HG03432 (cell line): Measurements from ENCODE around the gene KDF1.
"Not testable (repeated sequence)": the region's sequence is repeated elsewhere in the genome, so short reads cannot be mapped to it uniquely, and the experiment has no call there.

Experiments used
- ATAC-seq: cut with Tn5 transposase; IDR thresholded peaks from one replicate; pipeline ENCODE4 v1.9.1; 2021; ENCODE audit warnings: mild to moderate bottlenecking, moderate library complexity; ENCODE audit not compliant: unreplicated experiment

The KDF1 gene

DNA sequence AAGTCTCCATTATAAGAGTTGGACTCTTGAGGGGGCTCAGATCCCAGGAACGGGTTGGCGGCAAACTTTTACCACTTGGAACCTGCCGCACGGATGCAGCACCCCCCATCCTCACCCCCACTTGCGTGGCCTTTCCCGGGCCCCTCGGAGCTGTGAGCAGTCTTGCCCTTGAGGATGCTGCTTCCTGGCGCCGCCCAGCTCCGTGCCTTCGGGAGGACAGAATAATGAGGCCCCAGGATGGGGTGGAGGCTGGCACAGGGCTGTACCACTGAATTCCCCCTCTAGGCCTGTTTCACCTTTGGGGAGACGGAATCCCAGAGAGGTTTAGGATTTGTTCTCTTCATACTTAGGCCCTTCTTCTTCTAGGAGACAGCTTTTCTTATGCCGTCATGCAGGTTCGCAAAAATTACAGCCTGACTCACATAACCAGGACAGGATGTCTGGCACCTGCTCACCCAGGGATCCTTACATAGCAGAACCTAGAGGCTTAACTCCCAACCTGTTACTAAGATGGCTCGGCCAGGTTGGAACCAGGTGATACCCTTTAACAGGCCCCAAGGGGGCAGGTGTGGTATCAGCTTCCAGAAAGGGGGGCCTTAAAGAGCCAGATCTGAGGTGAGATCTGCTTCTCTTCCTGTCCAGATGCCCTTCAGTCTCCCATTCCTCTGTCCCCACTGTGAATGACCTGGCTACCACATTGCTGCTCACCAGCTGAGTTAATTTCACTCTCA is 34.7 kb upstream of the KDF1 start:
- ATAC-seq = no peak

DNA sequence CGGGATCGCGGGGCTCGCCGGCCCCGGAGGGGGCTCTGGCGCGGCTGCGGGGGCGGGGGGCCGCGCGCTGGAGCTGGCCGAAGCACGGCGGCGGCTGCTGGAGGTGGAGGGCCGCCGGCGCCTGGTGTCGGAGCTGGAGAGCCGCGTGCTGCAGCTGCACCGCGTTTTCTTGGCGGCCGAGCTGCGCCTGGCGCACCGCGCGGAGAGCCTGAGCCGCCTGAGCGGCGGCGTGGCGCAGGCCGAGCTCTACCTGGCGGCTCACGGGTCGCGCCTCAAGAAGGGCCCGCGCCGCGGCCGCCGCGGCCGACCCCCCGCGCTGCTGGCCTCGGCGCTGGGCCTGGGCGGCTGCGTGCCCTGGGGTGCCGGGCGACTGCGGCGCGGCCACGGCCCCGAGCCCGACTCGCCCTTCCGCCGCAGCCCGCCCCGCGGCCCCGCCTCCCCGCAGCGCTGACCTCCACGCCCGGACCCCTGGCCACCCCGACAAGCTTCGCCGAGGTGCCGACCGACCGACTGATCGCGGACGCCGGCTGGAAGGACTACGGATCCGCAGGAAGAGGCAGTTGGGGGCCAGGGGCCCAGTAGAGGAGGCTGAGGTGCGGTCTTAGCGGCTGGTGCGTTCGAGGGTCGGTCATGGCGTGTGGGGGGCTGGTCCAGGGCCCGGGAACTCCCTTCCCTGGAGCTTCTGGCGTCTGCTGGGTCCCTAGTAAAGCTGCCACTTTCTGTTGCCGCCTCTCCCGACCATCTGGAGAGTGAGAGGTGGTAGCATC is 33.9 kb upstream of the KDF1 start:
- ATAC-seq = peak; percentile 26

DNA sequence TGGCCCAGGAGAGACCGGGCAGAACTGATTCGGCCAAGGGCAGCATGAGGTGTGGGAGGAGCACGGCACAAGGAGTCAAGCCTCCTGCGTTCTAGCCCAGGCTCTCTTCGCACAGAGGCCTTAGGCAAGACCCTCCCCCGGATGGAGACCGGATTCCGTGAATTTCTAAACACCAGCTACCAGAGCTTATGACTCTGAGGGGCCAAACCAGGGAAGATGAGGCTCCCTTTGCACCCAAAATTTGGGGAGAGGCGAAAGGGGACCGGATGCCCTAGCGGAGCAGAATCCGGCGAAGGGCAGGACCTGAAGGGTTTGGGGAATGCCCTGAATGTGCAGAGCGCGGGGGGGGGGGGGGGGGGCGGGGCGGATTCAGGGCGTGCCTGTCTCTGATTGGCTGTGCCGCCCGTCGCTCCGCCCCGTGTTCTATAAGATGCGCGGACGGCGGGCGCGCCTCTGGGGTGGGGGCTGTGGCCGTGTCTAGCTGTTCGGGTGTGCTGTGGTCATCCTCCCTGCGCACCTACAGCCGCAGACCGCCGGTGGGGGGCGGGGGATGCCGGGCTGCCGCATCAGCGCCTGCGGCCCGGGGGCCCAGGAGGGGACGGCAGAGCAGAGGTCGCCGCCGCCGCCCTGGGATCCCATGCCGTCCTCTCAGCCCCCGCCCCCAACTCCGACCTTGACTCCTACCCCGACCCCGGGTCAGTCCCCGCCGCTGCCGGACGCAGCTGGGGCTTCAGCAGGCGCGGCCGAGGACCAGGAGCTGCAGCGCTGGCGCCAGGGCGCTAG is 33.2 kb upstream of the KDF1 start, which contains the start of gene TRNP1:
TRNP1 (plus strand) TSS at position 456 of the 783 bp plus-strand sequence; CDS start at position 551, 95 bp downstream.
- peak; percentile 58 for ATAC-seq

DNA sequence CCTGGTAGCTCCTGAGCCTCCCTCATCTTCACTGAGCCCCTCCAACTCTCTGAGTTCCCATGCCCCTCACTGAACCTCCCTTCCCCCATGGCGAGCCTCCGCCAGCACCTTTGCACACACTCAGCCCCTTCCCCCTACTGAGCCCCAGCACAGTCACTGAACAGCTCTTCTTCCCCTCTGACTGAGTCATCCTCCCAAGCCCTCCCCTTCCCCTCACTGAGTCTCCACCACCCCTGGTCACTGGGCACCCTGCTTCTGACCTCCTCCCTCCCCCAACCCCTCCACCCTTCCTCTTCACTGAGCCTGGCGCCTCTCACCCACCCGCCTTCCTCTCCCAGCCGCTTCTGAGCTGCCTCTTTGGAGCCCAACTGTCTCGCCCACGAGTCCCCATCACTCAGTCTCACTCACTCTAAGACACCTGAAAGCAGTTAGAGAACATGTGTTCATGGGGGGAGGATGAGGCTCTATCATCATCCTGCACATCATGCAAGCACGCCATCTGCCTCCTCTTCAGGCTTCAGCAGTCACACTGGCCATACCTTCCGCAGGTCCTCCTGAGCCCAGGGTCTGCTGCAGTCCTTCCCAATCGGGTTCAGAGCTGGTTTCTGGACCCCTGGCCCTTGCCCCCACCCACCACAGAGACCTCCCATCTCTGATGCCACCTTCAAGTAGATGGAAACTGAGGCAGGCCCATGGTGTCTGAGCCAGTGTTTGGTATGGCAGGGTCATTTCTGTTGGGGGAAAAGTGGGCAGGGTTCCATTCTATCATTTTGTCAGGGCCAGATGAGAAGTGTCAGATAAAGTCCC is 31.2 kb upstream of the KDF1 start:
- no peak for ATAC-seq

DNA sequence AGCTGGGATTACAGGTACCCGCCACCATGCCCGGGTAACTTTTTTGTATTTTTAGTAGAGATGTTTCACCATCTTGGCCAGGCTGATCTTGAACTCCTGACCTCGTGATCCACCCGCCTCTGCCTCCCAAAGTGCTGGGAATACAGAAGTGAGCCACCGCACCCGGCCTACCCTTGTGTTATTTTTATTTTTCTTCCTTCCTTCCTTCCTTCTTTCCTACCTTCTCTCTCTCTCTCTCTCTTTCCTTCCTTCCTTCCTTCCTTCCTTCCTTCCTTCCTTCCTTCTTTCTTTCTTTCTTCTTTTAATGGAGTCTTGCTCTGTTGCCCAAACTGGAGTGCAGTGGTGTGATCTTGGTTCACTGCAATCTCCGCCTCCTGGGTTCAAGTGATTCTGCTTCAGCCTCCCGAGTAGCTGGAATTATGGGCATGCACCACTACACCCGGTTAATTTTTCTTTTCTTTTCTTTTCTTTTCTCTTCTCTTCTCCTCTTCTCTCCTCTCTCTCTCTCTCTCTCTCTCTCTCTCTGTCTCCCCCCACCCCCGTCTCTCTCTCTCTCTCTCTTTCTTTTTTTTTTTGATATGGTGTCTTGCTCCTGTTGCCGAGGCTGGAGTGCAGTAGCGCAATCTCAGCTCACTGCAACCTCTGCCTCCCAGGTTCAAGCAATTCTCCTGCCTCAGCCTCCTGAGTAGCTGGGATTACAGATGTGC is 29.3 kb upstream of the KDF1 start:
- not testable (repeated sequence) for ATAC-seq

DNA sequence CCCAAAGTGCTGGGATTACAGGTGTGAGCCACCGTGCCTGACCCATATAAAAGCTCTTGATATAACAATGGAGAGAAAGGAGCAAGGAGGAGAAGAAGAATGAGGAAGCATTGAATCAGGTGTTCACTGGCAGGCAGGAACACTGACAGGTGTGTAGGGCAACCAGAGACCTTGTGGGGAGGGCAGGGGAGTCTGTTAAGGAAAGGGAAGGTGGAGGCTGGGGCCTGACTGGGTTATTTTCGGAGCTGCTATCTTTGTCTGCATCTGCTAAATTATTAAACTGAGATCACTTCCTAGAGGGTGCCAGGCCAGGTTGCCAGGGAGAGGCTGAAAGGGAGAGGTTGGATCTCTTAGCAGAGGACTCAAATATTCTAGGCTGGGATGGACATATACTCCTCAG is 26.4 kb upstream of the KDF1 start:
- ATAC-seq = no peak

DNA sequence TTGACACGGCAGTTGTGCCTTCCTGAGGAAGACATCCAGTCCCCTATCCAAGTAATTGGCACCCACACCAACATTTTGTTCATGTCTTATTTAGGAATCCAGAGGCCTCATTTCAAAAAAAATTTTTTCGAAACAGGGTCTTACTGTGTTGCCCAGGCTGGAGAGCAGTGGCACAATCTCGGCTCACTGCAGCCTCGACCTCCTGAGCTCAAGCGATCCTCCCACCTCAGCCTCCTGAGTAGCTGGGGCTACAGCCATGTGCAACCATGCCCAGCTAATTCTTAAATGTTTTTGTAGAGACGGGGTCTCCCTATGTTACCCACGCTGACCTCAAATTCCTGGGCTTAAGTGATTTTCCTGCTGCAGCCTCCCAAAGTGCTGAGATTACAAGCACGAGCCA is 24.0 kb upstream of the KDF1 start:
- ATAC-seq = no peak

DNA sequence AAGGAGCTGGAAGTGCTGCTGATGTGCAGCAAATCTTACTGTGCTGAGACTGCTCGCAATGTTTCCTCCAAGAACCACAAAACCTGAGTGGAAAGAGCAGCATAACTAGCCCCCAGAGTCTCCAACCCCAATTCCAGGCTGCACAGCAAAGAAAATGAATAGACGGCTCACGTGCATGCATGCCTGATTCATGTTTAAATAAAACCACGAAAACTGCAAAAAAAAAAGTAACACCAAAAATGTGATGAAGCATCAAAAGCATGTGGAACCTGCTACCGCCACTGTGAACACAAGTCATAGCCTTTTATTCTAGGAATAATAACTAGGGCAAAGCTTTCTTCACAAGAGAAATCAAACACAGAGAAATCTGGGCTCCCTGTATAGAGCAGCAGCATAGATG is 23.6 kb upstream of the KDF1 start:
- ATAC-seq = no peak

DNA sequence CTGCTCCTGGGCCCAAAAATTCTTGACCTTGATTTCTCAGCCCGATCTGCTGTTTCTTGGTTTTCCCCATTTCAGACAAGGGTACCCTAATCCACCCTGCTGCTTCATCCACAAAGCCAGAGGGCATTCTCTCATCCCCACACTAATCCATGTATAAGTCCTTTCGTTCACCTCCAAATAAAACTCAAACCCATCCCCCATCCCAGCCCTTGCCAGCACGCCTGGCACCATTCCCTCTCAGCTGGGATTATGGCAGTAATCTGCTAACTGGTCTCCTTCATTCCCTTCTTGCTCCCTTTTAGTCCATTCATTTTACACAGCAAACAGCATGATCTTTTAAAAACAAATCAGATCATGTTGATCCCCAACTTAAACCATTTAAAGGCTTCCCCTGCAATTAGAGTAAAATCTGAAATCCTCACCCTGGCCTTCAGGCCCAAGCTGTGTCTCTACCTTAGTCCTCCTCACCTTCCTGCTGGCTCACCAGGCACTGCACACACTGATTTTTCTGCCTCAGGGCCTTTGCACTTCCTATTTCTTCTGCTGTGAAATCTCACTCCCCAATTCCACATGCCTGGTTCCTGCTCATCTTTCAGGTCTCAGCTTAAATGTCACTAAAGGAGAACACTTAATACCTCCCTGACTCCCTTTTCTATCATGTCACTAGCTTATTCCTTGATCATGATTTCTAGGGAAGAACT is 21.0 kb upstream of the KDF1 start:
- no peak for ATAC-seq

DNA sequence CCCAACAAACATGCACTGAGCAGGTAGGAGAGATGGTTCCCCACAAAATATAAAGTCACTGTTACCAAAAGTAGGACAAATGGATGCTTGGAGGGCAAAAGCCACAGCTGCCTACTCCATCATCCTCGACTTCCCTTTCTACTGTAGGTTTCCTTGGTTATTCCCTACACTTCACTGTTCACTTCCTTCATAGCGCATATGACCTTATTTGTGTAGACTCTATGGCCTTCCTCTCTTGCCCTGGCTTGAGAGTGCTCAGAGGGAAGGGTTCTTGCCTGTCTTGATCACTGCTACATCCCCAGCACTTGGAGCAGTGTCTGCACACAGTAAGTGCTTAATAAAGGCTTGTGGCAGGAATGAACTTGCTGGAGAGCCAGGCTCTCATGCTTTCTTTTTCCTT is 18.6 kb upstream of the KDF1 start:
- no peak for ATAC-seq

DNA sequence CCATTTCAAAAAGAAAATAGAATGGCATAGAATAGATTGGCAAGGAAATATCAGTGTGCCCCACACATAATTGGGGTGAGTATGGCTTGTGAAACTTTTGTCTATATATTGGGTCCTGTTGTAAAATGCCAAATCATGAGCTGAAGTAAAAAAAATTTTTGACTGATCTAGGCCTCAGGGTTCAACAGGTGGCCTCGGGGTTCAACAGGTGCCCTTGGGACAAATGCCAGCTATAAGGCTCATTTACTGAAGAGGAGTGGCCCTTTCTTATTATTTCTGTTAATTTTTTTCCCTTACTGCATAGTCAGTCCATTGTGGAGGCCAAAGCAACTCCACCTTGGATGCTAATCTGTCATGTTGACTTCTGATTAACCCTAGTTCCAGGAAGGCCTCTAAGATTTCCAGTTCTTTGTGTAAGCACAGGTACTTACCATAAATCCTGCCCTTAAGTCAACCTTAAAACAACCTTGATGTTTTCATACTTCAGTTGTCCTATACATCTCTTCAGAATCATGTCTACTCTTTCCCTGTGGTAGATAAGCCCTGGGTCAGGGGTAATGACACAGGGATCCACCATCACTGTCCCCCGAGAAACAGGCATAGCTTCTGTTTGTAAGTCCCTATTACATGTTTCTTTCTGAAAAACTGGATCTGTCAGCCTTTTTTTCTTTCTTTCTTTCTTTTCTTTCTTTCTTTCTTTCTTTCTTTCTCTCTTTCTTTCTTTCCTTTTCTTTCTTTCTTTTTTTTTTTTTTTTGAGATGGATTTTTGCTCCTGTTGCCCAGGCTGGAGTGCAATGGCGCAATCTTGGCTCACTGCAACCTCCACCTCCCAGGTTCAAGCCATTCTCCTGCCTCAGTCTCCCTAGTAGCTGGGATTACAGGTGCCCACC is 16.6 kb upstream of the KDF1 start:
- ATAC-seq = no peak

DNA sequence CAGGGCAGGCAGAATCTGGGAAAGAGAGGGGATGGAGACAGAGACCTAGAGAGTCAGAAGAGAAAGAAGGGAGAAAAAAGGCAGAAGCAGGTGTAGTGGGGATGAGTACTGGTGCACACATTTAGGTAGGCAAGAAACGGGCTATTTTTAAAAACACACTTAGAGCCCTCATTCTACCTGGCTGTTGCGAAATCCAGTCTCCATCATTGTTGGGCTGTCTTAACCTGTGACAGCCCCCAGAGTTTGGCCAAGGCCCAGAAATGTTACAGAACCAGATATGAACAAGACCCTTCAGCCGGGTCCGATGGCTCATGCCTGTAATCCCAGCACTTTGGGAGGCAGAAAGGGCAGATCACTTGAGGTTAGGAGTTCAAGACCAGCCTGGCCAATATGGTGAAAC is 12.6 kb upstream of the KDF1 start:
- ATAC-seq = no peak

DNA sequence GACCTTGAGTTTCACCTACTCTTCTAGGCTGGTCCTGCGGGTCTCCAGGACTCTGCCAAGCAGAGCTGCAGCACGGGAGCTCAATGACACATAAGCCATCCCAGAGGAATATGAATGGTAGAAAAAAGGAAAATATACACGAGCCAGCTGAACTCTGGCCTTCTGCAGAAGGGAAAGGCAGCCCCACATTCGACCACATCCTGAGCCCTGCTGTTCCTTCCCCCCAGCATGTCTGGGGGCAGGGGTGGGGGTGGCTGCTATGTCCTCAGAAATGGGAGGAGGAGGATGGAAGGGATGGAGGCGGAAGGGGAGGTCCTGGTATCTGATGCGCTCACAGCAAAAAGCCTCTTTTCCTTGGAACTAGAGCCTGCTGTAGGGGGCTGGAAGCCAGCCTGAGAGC is 12.1 kb upstream of the KDF1 start:
- ATAC-seq = no peak

DNA sequence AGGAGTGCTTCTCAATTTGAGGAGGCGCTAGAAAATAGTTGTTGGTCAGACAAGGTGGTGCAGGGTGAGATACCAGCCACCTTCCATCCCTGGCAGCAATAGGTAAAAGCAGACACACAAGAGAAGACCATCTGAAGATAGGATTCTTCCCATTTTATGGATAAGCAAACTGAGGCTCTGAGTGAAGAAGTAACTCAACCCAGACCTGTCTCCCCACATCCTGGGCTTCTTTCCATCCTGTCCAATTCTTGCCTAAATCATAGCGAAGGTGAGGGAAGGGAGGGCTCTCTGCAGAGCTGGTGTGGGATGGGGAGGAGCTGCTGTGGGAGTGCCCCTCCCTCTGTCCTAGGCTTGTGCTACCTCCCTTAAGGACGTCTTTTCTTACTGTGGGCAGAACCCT is 11.3 kb upstream of the KDF1 start:
- no peak for ATAC-seq

DNA sequence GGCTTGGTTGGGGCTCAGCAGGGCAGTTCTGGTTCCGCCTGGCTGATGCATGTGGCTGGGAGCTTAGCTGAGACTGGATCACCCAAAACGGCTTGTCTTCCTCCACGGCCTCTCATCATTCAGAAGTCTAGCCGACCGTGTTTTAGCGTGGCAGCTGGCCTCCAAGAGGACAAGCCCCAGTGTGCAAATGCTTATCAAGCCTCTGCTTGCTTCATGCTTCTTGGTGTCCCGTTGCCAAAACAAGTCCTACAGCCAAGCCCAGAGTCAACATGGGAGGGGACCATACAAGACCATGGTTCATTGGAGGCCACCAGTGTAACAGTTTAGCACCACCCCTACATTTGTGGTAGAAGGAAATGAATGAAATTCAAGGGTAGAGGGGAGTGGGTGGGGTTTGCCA is 10.5 kb upstream of the KDF1 start:
- ATAC-seq = no peak

DNA sequence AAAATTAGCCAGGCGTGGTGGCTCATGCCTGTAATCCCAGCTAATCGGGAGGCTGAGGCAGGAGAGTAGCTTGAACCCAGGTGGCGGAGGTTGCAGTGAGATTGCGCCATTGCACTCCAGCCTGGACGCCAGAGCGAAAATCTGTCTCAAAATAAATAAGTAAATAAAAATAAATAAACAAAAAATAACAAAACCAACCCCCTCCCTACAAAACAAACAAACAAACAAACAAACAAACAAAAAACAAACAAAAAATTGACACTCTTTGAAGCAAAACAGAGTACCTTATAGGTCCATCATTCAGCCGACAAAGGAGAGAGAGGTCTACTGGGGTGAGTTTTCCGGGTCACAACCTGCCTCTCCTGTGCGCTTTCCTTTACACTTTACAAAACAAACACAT is 5.4 kb upstream of the KDF1 start:
- no peak for ATAC-seq

DNA sequence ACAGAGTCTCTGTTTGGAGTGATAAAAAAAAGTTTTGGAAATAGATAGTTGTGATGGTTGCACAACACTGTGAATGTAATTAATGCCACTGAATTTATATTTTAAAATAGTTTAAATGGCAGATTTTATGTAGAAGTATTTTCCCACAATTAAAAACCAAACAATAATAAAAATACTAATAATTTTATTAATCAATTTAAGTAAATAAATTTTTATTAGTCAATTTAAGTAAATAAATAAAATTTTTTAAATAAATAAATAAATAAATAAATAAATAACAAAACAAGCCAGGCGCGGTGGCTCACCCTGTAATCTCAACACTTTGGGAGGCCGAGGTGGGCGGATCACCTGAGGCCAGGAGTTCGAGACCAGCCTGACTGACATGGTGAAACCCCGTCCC is 4.9 kb upstream of the KDF1 start:
- ATAC-seq = no peak

DNA sequence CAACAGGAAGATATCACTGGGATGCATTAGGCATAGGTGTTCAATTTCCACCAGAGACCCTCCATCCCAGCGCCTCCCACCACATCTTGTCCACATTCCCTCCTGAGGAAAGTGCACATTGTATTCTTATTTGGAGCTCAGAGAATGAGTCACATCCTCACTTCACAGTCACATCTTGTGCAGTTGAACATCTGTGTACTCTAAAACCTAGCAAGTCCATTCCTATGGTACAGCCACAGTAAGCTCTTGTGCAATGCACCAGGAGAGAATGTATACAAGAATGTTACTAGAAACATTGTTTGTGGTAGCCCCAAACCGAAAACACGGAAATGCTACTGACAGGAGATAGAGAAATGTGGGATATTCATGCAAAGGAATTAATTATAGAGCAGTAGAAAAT is 1.6 kb upstream of the KDF1 start:
- ATAC-seq = no peak

DNA sequence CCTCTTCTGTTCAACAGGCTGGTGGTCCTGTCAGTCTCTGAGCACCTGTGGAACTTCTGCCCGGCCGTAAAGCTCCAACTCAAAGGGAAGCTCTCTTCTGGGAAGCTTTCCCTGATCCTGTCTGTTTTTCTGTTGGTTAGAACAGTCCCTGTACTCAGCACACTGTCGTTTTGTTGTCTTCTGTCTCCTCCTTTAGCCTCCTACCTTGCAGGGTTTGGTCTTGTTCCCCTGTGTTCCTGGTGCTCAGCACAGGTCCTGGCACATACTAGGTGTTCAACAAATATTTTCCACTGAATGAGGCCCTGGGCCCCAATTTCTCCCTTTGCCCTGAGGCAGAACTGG is 328 bp upstream of the KDF1 start:
- ATAC-seq = no peak
